GM23338 (cell line): ENCODE results near the gene UVSSA. TPM values are rescaled to one million over a fixed set of nuclear protein-coding genes. Genes with fewer than 3 reads are reported as not detected.

Source experiments
- ATAC-seq: fragments of 200-7000 bp; cut with Tn5 transposase; 3 replicates; pipeline ENCODE4 v1.9.1; 2020
- DNase-seq: peaks from one replicate; pipeline ENCODE4 v3.0.0-alpha.2; 2015; ENCODE audit warnings: low spot score
- H2AFZ ChIP-seq: fragments of 200-600 bp; sonication (generic); 2 replicates; pipeline ENCODE4 v1.8.0; 2016; ENCODE audit warnings: antibody characterized with exemption, mild to moderate bottlenecking, moderate library complexity
- H3F3A ChIP-seq: fragments of 200-600 bp; sonication (generic); replicated peaks from 2 replicates; pipeline ENCODE4 v1.8.0; 2017; ENCODE audit warnings: antibody characterized with exemption, mixed run types, low read depth
- H3K27ac ChIP-seq: fragments of 200-600 bp; sonication (generic); 2 replicates; pipeline ENCODE4 v1.6.1; 2016; ENCODE audit warnings: low read depth
- H3K27me3 ChIP-seq: fragments of 200-600 bp; sonication (generic); 2 replicates; pipeline ENCODE4 v1.8.0; 2016; ENCODE audit warnings: mild to moderate bottlenecking, mixed run types, moderate library complexity; ENCODE audit not compliant: insufficient read depth
- H3K36me3 ChIP-seq: fragments of 200-600 bp; sonication (generic); 2 replicates; pipeline ENCODE4 v1.8.0; 2016; ENCODE audit warnings: mild to moderate bottlenecking; ENCODE audit not compliant: insufficient read depth
- H3K4me1 ChIP-seq: fragments of 200-600 bp; sonication (generic); 2 replicates; pipeline ENCODE4 v1.8.0; 2016; ENCODE audit warnings: mild to moderate bottlenecking, moderate library complexity; ENCODE audit not compliant: insufficient read depth
- H3K4me2 ChIP-seq: fragments of 200-600 bp; sonication (generic); 2 replicates; pipeline ENCODE4 v1.7.1; 2017; ENCODE audit warnings: mixed run types
- H3K4me3 ChIP-seq: fragments of 200-600 bp; sonication (generic); 2 replicates; pipeline ENCODE4 v1.6.1; 2016; ENCODE audit warnings: mixed run types
- H3K79me2 ChIP-seq: fragments of 200-600 bp; sonication (generic); replicated peaks from 2 replicates; pipeline ENCODE4 v1.8.0; 2017; ENCODE audit warnings: mild to moderate bottlenecking; ENCODE audit not compliant: insufficient read depth
- H3K9me2 ChIP-seq: fragments of 200-600 bp; sonication (generic); 2 replicates; pipeline ENCODE4 v1.8.0; 2017; ENCODE audit not compliant: insufficient read depth
- H4K20me1 ChIP-seq: fragments of 200-600 bp; sonication (generic); replicated peaks from 2 replicates; pipeline ENCODE4 v1.8.0; 2017; ENCODE audit warnings: mild to moderate bottlenecking; ENCODE audit not compliant: insufficient read depth
- H3K27ac Mint-ChIP-seq: 2 replicates; pipeline ENCODE4 v1.8.0; 2020; ENCODE audit warnings: inconsistent platforms, mild to moderate bottlenecking, moderate library complexity, mixed read lengths
- H3K27me3 Mint-ChIP-seq: 3 replicates; pipeline ENCODE4 v1.8.0; 2022; ENCODE audit warnings: low read depth, mild to moderate bottlenecking, moderate library complexity, mixed read lengths, inconsistent platforms; ENCODE audit not compliant: insufficient read depth, poor library complexity
- H3K36me3 Mint-ChIP-seq: 3 replicates; pipeline ENCODE4 v1.8.0; 2021; ENCODE audit warnings: low read depth, mild to moderate bottlenecking, inconsistent platforms, moderate library complexity, mixed read lengths
- H3K4me1 Mint-ChIP-seq: 3 replicates; pipeline ENCODE4 v1.8.0; 2020; ENCODE audit warnings: mild to moderate bottlenecking, inconsistent platforms, mixed read lengths
- H3K4me3 Mint-ChIP-seq: 3 replicates; pipeline ENCODE4 v1.8.0; 2021; ENCODE audit warnings: moderate library complexity, mild to moderate bottlenecking, inconsistent platforms, mixed read lengths
- H3K9me3 Mint-ChIP-seq: 3 replicates; pipeline ENCODE4 v1.8.0; 2020; ENCODE audit warnings: moderate library complexity, mild to moderate bottlenecking, inconsistent platforms, mixed read lengths
- CREB1 ChIP-seq: fragments of 250-450 bp; sonication (Bioruptor Pico); IDR thresholded peaks from 2 replicates; pipeline ENCODE4 v1.5.0; 2020; ENCODE audit warnings: low read depth, mild to moderate bottlenecking, moderate library complexity
- CTCF ChIP-seq, 2 experiments: fragments of 200-600 bp in 1 of 2; sonication (generic) in 1 of 2; conservative IDR thresholded peaks; 2 replicates each; pipeline versions ENCODE4 v1.5.1 to v1.6.1; 2016 to 2017; ENCODE audit warnings: antibody characterized with exemption in 2 of 2, low read depth in 2 of 2, mild to moderate bottlenecking in 2 of 2, moderate library complexity in 1 of 2
- ETS1 ChIP-seq: IDR thresholded peaks from 2 replicates; pipeline ENCODE4 v1.6.1; 2016; ENCODE audit warnings: antibody characterized with exemption
- EZH2 ChIP-seq: fragments of 200-600 bp; sonication (generic); IDR thresholded peaks from one replicate; pipeline ENCODE4 v1.8.0; 2017; ENCODE audit warnings: antibody characterized with exemption, mild to moderate bottlenecking, low read depth; ENCODE audit not compliant: unreplicated experiment
- EZH2phosphoT487 ChIP-seq: fragments of 200-600 bp; sonication (generic); IDR thresholded peaks from one replicate; pipeline ENCODE4 v1.8.1; 2018; ENCODE audit warnings: antibody characterized with exemption; ENCODE audit not compliant: unreplicated experiment
- JUNB ChIP-seq: IDR thresholded peaks from one replicate; pipeline ENCODE4 v1.6.1; 2016; ENCODE audit warnings: antibody characterized with exemption; ENCODE audit not compliant: unreplicated experiment
- NANOG ChIP-seq: IDR thresholded peaks from 2 replicates; pipeline ENCODE4 v1.6.1; 2016; ENCODE audit warnings: antibody characterized with exemption, borderline replicate concordance
- POLR2AphosphoS5 ChIP-seq: IDR thresholded peaks from 2 replicates; pipeline ENCODE4 v1.6.1; 2016; ENCODE audit warnings: antibody characterized with exemption, low read depth
- REST ChIP-seq: IDR thresholded peaks from one replicate; pipeline ENCODE4 v1.6.1; 2018; ENCODE audit warnings: antibody characterized with exemption; ENCODE audit not compliant: unreplicated experiment
- STAT1 ChIP-seq: IDR thresholded peaks from one replicate; pipeline ENCODE4 v1.6.1; 2016; ENCODE audit warnings: antibody characterized with exemption; ENCODE audit not compliant: unreplicated experiment
- ZNF114 ChIP-seq: fragments of 250-450 bp; sonication (Bioruptor Pico); IDR thresholded peaks from 2 replicates; pipeline ENCODE4 v1.5.0; 2020; ENCODE audit warnings: mild to moderate bottlenecking, moderate library complexity
- polyA plus RNA-seq: library from polyadenylated mRNA; unstranded; fragments of >200 nt; fragmentation: Nextera tagmentation; extraction: Ambion mirVana; gene quantifications from 2 replicates; pipeline ENCODE4 v1.2.1, GENCODE V29; 2016
- total RNA-seq: library from RNA; depleted of rRNA; stranded (reverse); fragments of >200 nt; shearing (Covaris generic); gene quantifications from 2 replicates; pipeline ENCODE4 v1.2.3, GENCODE V29; 2014

UVSSA gene
- total and polyA plus RNA-seq, 2 experiments from 2014 or later: 6.5 to 27.7 TPM

DNA sequence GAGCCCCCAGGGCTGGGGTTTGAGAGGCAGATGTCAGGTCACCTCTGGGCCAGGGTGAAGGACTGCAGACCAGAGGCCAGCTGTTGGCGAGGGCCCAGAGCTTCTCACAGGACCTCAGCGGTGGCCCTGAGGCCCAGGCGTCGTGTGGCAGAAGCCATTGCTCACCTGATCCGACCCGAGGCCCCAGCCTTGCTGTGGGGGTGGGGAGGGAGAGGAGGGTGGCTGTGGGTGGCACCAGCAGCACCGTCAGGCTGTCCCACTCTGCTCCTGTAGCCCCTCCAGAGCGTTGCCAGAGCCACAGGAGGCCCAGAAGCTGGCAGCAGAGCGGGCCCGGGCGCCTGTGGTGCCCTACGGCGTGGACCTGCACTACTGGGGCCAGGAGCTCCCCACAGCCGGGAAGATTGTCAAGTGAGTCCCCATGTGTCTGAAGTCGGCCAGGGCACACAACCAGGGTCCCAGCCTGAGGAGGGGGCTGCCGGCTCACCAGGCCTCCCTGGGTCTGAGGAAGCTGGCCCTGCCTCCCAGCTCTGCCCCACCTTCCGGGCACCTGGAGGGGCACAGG lies 28.8 kb downstream of the UVSSA start (continued):
- no peak for TF ChIP-seq EZH2
- TF ChIP-seq CREB1 (CRISPR knock-in tag): no peak
- no peak for TF ChIP-seq REST
- TF ChIP-seq JUNB: no peak
- no peak for TF ChIP-seq STAT1
- no peak for TF ChIP-seq ZNF114 (CRISPR knock-in tag)

DNA sequence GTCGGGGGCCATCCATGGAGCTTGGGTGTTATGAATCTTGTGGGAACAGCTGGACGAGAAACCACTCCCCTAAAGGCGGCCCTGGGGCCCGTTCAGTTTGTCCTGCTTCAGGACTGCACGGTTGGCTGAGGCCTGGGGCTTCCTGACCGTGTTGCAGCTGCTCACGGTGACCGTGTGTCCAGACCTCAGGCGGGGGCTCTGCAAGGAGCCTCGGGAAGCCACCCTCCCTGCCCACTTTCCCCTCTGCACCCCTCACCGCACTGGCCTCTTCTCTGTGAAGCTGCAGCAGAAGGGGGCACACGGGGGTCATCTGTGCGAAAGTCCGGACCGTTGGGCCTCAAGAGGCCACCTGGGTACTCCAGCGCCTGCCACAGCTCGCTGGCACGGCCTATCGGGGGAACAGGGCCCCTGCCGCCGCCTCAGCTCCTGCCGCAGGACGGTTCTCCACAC lies 29.4 kb downstream of the UVSSA start:
- no peak for DNase-seq
- Histone ChIP-seq H3K4me1 (no peaks in the 10 kb centered on the region), H2AFZ (no peak overlapping the region), H3K4me3 (no peak overlapping the region), H3K27me3 (no peaks in the 10 kb centered on the region), H3K4me2 (no peak overlapping the region), H3K27ac (no peak overlapping the region), H3K36me3 (no peaks in the 10 kb centered on the region), H4K20me1 (no peaks in the 10 kb centered on the region), H3K9me2 (no peaks in the 10 kb centered on the region), H3F3A (no peaks in the 10 kb centered on the region), H3K79me2 (no peaks in the 10 kb centered on the region)
- H3K4me3 Mint-ChIP-seq: no peak overlapping the region
- H3K27ac Mint-ChIP-seq: no peak overlapping the region
- ATAC-seq: no peak
- no peaks in the 10 kb centered on the region for H3K9me3 Mint-ChIP-seq
- TF ChIP-seq CREB1 (CRISPR knock-in tag): no peak
- TF ChIP-seq NANOG: no peak
- TF ChIP-seq ETS1: no peak
- no peak for TF ChIP-seq REST
- no peak for TF ChIP-seq EZH2
- TF ChIP-seq POLR2AphosphoS5: no peak
- no peak for TF ChIP-seq EZH2phosphoT487
- TF ChIP-seq JUNB: no peak
- no peak for TF ChIP-seq CTCF (conservative IDR thresholded peaks at IDR 0.05; ENCODE audit: low read depth in 2 of 2)
- H3K27me3 Mint-ChIP-seq: peaks cover 2% of the 10 kb centered on the region
- H3K4me1 Mint-ChIP-seq: no peaks in the 10 kb centered on the region
- peaks cover 3% of the 10 kb centered on the region; the same call in 2 of the 3 replicates for H3K36me3 Mint-ChIP-seq
